ENCODE measurements around the gene CNTNAP2. TPM values are rescaled to one million over a fixed set of nuclear protein-coding genes. Genes with fewer than 3 reads are reported as not detected.

CNTNAP2 gene
- total RNA-seq, 4 donors from 2014 or later, result 0.29 to 0.88 (median 0.33) TPM; not detected in 1

DNA sequence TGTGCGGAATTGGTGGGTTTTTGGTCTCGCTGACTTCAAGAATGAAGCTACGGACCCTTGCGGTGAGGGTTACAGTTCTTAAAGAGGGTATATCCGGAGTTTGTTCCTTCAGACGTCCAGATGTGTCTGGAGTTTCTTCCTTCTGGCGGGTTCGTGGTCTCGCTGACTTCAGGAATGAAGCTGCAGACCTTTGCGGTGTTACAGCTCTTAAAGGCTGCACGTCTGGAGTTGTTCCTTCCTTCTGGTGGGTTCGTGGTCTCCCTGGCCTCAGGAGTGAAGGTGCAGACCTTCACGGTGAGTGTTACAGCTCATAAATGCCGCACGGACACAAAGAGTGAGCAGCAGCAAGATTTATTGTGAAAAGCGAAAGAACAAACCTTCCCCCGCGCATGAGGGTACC is 670.7 kb downstream of the CNTNAP2 start:
- no peak overlapping the region for H3K27ac ChIP-seq
- no peak for DNase-seq
- intact Hi-C loops (cut with DNase I), result no loop called here
- WGBS, 2 donors, result 94 to 96% methylated on average over 18 of the region's 18 CpGs
- no peaks in the 10 kb centered on the region for H3K4me1 ChIP-seq
- no peaks in the 10 kb centered on the region for H3K27me3 ChIP-seq
- no peak for TF ChIP-seq POLR2A (IDR thresholded peaks at IDR 0.05)
- TF ChIP-seq, protein P1, sequence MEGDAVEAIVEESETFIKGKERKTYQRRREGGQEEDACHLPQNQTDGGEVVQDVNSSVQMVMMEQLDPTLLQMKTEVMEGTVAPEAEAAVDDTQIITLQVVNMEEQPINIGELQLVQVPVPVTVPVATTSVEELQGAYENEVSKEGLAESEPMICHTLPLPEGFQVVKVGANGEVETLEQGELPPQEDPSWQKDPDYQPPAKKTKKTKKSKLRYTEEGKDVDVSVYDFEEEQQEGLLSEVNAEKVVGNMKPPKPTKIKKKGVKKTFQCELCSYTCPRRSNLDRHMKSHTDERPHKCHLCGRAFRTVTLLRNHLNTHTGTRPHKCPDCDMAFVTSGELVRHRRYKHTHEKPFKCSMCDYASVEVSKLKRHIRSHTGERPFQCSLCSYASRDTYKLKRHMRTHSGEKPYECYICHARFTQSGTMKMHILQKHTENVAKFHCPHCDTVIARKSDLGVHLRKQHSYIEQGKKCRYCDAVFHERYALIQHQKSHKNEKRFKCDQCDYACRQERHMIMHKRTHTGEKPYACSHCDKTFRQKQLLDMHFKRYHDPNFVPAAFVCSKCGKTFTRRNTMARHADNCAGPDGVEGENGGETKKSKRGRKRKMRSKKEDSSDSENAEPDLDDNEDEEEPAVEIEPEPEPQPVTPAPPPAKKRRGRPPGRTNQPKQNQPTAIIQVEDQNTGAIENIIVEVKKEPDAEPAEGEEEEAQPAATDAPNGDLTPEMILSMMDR (IDR thresholded peaks at IDR 0.05), result no peak
- no peaks in the 10 kb centered on the region for H3K9me3 ChIP-seq
- H3K4me3 ChIP-seq (replicated peaks in 1 of 3), result no peak overlapping the region
- H3K36me3 ChIP-seq, result no peaks in the 10 kb centered on the region

DNA sequence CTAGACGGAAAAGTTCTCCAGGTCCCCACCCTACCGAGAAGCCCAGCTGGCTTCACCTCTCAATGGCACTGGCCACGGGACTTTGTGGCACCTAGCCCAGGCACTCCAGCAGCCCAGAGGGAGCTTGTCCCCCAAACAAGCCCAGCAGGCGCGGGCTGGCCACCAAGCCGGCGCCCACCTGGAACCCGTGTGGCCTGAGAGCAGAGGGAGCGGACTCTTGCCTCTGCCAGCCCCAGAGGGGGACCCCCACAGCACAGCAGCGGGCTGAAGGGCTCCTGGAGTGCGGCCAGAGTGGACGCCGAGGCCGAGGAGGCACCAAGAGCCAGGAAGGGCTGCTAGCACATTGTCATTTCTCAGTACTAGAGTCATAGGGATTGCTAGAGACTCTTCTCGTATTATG is 671.4 kb downstream of the CNTNAP2 start:
- 95% methylated on average over 6 to 15 of the region's 15 CpGs for WGBS, 2 donors
- Histone ChIP-seq H3K36me3 (no peaks in the 10 kb centered on the region), H3K27ac (no peak overlapping the region), H3K27me3 (no peaks in the 10 kb centered on the region), H3K9me3 (no peaks in the 10 kb centered on the region), H3K4me3 (replicated peaks in 1 of 3) (no peak overlapping the region), H3K4me1 (no peaks in the 10 kb centered on the region)
- TF ChIP-seq POLR2A (IDR thresholded peaks at IDR 0.05), result no peak
- TF ChIP-seq, protein P1 (IDR thresholded peaks at IDR 0.05), result no peak
- no peak for DNase-seq
- intact Hi-C loops (cut with DNase I), result no loop called here

DNA sequence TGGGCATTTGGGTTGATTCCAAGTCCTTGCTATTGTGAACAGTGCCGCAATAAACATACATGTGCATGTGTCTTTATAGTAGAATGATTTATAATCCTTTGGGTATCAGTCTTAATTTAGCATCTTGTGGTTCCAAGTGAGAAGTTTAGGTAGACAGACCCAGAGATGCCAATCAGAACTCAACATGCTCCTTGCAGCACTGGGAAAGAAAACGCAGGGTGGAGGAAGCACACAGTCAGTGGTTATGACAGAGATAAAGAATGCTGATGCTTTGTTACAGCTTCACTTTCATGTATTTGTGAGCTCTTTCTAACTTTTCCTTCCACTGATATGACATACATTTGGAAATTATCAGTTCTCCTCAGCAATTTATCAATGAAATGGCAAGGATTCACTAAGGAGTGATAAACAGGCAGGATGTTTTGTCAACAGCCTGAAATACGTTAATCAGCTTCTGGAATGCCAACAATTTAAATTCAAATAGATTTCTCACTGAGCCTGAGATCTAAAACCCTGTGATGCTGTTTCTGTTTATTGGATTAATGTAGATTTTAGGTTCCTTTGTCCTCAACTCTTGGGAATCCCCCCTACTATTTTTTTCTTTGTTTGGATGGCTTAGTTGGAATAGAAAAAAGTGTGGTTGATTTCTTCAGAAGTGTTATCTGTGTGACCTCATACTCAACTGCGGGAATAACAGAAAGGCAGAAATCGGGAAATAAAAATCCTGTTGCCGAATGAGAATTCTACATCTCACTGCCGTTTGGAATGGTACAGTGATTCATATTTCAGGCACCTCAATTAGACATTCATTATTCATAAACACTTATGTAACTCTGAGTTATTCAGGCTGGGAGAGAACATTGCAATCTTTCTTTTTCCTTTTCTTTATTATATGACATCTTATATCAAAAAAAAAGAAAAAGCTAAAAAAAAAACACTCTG is 675.0 kb downstream of the CNTNAP2 start:
- H3K9me3 ChIP-seq, result no peaks in the 10 kb centered on the region
- no peak overlapping the region for H3K4me3 ChIP-seq (replicated peaks in 1 of 3)
- H3K36me3 ChIP-seq, result no peaks in the 10 kb centered on the region
- H3K4me1 ChIP-seq, result no peaks in the 10 kb centered on the region
- no peak overlapping the region for H3K27ac ChIP-seq
- H3K27me3 ChIP-seq, result no peaks in the 10 kb centered on the region
- WGBS, 2 donors, result 59 to 60% methylated on average over 7 of the region's 7 CpGs
- no peak for DNase-seq
- intact Hi-C loops (cut with DNase I), result no loop called here
- TF ChIP-seq POLR2A (IDR thresholded peaks at IDR 0.05), result no peak
- TF ChIP-seq, protein P1 (IDR thresholded peaks at IDR 0.05), result no peak

DNA sequence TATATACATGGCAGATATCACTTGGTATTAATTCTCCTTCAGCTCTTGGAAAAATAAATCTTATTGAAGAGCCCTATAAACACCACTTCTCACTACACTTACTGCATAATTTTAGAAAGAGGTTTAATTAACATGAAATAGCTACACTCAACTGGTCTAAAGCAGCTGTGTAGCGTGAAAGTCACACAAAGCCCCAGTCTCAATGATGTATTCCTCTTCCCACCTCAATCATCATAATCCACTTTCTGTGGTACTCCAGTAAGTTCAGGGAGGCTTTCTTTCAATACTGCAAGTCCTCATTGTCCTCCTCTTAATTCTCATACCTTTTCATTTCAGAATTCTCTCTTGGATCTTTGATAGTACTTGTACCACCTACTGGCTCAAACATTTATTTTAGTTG is 688.0 kb downstream of the CNTNAP2 start:
- Histone ChIP-seq H3K36me3 (no peaks in the 10 kb centered on the region), H3K9me3 (no peaks in the 10 kb centered on the region), H3K4me3 (replicated peaks in 1 of 3) (no peak overlapping the region), H3K4me1 (no peaks in the 10 kb centered on the region), H3K27ac (no peak overlapping the region), H3K27me3 (no peaks in the 10 kb centered on the region)
- no peak for TF ChIP-seq POLR2A (IDR thresholded peaks at IDR 0.05)
- TF ChIP-seq, protein P1 (IDR thresholded peaks at IDR 0.05), result no peak
- DNase-seq, result no peak
- intact Hi-C loops (cut with DNase I), result no loop called here
- WGBS, 2 donors, result 87 to 97% methylated on average over 1 of the region's 1 CpG

DNA sequence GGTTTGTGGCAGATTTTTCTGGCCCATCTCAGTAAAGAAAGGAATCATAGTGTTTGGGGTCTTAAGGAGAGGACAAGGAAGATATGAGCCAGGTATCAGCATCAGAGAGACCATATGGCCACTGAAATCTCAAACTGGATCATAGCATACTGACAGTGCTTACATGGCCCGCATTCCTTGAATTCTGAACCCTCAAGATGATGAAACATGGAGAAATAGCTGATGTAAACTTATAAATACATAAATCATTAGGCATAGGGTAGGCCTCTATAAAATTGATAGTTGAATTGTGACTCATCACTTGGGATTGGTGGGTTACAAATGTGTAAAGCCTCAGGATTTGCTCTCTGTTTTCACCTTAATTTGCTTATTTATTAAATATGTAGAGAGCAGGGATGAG is 688.5 kb downstream of the CNTNAP2 start:
- Histone ChIP-seq H3K27ac (no peak overlapping the region), H3K27me3 (no peaks in the 10 kb centered on the region), H3K4me3 (replicated peaks in 1 of 3) (no peak overlapping the region), H3K36me3 (no peaks in the 10 kb centered on the region), H3K9me3 (no peaks in the 10 kb centered on the region), H3K4me1 (no peaks in the 10 kb centered on the region)
- no peak for TF ChIP-seq POLR2A (IDR thresholded peaks at IDR 0.05)
- TF ChIP-seq, protein P1 (IDR thresholded peaks at IDR 0.05), result no peak
- 77 to 95% methylated on average over 1 of the region's 1 CpG for WGBS, 2 donors
- no peak for DNase-seq
- intact Hi-C loops (cut with DNase I), result no loop called here
